HG03108 (cell line): ENCODE measurements around the gene SULF2.

ENCODE experiments used
- ATAC-seq: cut with Tn5 transposase; IDR thresholded peaks from one replicate; pipeline ENCODE4 v1.9.1; 2021; ENCODE audit warnings: moderate library complexity; ENCODE audit not compliant: unreplicated experiment

Gene SULF2

DNA sequence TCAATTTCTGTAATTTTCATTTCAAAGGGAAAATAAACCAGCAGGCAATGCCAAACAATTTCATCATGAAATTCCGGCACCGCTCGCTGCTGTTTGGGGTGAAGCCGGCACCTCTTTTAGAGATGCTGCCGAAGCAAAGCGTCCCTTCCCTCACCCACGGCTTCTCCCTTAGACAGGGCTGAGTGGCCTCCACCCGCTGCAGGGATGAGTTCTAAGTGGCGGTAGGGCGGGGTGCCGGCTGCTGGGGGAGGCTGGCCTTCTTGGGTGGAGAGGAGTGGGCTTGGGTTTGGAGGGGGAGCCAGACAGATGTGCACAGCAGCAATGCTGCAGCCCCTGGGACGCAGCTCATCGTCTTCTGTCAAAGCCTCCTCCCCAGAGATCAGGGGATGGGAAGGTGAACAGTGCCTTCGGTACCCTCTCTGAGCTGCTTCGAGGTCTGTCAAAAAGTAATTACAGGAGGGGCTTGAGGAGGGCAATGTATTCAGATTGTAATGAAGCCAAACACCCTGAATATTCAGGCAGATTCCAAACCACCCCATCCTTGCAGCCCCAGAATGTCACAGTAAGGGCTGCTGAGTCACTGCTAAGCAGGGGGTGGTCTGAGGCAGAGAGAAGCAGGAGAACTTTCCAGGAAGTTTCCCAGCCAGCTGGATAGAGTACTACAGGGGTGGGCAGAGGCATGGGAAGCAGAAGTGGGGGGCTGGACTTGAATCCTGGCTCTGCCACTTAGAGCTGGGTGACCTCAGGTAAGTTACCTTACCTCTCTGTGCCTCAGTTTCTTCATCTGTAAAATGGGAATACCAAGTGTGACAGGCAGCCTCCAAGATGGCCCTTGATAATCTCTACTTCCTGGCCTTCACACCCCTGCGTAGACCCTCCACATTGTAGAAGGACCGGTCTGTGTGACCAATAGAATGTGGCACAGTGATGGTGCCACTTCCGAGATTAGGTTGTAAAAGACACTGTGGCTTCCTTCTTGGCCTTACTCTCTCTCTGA lies 96.6 kb downstream of the SULF2 start:
- ATAC-seq, result no peak

DNA sequence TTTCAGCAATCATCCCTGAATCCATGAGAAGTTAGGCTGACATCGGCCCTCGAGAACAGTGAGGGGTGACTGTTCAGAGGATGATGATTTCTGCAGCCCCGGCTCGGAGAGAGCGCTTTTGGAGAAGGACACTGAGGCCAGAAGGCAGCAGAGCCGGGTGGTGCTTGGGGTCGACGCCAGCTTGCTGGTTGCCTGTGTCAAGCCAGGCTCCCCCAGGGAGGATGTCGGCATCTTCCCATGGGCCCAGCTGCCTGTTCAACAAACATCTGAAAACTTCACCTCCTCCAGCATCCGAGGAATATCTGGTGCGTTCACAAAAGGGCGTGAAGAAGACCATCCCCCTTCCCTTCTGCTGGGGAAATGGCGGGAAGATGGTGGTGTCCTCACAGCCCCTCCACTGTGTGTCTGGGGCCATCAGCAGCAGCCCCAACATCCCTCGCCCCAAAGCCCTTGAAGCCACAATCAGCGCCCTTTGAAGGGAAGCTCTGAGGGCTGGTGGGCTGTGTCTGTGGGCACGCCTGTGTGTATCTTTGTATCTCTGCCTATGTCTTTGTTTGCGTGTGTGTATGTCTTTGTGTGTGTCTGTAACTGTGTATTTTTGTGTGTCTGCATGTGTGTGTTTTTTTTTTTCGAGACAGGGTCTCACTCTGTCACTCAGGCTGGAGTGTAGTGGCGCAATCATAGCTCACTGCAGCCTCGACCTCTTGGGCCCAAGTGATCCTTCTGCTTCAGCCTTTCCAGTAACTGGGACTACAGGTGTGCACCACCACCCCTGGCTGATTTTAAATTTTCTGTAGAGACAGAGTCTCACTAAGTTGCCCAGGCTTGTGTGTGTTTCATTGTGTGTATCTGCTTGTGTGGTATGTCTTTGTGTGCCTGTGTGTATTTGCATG lies 97.9 kb downstream of the SULF2 start:
- no peak for ATAC-seq

DNA sequence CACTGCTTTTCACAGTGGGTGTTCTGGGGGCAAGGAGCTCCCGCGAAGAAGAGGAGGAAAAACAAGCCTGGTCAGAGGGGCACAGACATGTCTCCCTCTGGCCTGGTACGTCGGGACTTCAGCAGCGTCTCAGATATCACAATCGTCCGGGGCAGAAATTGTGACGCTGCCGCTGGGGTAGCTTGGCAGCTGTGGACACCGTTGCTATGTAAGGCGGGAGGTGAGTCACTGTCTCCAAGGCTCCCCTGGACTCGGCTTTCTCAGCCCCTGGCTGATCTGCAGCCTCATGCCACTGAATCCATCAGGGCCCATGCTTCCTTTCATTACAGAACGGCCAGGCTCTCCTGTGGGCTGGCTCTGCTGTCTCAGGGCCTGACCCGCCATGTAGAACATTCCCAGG lies 98.7 kb downstream of the SULF2 start:
- ATAC-seq, result no peak

DNA sequence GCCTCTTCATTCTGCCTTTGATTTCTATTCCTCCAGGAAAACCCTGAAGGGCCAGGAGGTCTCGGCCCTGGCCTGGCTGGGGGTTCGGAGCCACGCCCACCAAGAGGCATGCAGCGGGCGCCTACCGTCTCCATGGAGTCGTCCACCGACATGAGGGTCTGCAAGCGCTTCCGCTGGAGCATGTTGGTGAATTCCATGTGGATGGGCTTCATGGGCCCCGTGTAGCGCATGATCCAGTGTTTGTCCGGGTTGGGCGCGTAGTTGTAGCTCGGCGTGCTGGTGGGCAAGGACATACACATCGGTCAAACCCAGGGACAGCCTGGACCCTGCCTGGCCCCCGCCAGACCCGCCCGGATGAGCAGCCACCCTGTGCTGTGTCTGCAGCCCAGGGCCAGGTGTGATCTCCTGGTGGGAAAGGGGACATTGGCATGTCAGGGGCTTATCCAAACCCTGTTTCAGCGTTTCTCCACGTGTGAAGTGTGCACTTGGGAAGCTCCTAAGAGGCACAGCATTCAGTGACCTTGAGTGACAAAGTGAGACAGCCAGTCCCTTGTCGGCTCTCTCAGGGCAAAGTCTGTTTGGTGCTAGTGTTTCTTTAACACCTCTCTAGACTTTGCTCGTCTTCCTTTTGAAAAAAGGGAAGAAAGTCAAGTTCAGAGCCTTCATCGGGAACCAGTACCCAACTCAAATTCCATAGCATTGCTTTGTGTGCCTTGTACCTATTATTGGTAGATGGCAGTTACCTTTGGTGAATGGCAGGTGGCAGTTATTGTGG lies 100.8 kb downstream of the SULF2 start:
- no peak for ATAC-seq

DNA sequence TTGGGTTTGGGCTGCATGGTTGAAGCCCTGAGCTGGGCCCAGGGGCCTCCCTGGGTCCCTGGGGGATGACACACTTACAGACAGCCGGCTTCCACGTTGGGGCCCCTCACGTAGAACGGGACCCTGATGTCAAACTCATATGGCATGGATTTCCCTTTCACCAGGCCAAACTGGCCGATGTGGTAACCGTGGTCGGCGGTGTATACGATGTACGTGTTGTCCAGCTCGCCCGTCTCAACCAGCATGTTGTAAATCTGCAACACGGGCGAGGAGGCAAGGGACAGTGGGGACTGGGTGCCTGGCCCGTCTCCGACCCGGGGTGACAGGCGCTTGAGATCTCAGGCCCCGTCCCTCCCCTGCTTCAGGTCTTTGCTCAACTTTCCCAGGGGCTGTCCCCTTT lies 102.4 kb downstream of the SULF2 start:
- ATAC-seq, result no peak

DNA sequence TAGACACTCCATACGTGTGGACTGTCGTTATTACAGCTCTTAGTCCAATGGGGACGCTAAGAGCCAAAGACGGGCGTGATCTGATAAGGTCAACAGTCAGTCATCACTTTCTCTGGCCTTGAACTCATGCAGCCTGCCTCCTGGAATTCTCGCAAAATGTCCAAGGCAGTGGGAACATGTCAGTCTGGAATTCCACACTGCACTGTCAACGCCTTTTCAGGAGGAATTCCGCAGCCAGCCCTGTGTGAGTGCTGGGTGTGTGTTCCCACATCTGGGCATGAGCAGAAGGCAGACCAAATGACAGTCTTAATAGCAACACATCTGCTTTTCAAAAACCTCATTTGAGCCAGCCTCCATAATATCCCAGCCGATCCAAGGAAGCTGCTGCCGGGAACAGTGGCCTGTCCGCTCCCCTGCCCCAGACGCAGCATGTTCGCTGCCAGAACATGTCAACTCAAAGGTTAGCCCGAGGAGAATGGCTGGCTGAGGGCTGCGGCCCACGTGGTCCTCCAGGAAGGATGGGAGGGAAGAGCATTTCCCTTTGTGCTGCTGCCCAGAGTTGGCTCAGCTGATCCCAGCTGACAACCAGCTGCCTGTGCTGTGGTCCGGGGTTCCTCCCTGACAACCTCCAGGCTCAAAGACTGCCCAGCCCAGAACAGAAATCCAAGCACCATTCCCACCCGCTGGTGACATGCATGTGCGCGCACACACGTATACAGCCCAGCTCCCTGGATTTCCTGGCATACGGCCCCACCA lies 103.1 kb downstream of the SULF2 start:
- no peak for ATAC-seq

DNA sequence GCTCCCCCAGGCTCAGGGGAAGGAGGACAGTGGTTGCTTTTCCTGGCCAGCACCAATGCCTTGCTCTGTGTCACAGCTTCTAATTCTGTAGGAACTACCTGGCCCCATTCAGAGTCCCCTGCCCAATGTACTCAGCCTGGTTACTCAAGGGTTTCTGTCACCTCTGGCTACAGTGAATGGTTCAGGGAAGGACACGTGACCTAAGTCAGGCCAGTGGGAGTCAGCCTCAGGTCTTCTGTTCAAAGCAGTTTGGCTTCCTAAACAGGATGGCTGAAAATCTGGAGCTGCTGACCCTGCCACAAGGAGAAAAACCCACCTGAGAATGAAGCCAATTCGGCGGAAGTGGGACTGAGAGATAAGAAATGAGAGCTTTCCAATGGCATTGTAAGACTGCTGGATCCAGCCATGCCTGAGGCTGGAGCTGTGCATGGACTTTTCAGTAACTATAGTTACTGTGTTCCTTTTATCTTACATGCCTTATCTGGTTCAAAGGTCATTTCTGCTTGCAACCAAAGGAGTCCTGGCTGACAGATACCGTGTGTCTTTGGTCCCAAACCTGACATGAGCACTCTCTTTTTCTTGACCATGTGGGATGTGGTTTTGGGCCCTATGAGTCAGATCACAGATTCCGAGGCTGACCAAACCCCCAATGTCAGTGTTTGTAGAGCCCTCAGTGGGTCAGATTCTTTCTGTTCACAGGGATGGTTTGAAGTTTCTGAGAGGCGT lies 104.3 kb downstream of the SULF2 start:
- ATAC-seq, result no peak

DNA sequence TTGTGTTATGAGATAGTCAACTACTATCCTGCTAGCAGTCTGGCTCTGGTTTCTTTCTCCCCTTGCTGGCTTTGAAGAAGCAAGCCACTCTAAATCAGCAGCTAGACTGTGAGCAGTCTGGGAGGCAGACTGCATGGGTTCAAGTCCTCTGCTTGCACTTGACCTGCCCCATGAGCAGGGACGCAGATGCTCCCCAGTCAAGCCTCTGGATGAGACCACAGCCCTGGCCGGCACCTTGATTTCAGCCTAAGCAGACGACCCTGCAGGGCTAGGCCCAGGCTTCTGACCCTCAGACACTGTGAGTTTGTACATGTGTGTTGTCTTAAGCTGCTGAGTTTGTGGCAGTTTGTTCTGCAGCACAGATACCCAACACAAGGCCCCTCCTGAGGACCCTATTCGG lies 105.8 kb downstream of the SULF2 start:
- ATAC-seq, result no peak

DNA sequence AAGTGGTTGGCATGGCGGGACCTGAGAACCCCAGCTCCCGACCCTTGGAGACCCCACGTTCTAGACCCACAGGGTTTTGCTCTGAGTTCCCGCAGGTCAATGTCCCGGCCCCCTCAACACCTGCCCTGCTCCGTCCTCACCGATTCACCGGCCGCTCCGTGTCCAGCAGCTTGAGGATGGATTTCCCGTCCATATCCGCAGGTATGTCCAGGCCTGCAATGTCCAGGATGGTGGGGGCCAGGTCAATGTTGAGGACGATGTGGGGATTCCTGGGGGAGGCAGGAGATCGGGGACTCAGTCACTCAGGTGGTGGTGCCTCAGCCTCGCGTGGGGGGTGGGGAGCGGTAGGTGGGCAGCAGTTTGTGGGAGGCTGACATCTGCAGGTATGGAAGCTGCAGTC lies 106.7 kb downstream of the SULF2 start:
- no peak for ATAC-seq

DNA sequence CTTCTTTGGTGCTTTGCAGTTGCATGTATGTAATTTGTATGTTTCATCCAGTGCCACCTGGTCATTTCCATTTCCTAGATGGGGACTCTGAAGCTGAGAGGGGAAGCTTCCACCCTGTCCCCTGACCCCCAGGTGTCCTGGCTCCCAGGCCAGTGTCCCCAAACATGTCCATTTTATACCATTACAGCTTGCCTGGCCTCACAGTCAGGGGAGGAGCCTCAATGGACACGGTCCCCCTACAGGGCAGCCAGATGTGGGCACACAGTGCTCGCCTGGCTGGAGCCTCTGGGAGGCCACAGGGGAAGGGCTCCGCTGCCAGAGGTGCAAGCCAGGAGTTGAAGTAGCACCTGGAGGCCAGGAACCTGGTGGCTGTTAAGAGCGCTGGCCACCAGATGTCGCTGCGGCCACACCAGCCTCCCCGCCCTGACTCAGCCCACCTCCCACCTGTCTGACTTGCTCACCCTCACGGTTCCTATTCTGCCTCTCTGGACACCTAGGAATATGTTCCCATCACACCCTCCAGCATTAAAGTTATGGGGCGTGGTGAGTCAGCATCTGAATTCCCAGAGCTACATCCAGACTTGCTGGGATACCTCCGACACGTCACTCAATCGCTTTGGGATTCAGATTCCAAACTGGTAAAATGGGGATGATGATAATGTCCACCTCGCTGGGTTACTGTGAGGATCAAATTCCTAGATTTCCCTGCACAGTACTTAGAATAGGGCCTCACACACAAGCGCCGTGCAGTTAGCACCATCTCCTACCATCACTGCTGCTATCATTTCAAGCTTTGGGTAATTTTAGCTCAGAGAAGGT lies 107.4 kb downstream of the SULF2 start:
- ATAC-seq, result no peak

DNA sequence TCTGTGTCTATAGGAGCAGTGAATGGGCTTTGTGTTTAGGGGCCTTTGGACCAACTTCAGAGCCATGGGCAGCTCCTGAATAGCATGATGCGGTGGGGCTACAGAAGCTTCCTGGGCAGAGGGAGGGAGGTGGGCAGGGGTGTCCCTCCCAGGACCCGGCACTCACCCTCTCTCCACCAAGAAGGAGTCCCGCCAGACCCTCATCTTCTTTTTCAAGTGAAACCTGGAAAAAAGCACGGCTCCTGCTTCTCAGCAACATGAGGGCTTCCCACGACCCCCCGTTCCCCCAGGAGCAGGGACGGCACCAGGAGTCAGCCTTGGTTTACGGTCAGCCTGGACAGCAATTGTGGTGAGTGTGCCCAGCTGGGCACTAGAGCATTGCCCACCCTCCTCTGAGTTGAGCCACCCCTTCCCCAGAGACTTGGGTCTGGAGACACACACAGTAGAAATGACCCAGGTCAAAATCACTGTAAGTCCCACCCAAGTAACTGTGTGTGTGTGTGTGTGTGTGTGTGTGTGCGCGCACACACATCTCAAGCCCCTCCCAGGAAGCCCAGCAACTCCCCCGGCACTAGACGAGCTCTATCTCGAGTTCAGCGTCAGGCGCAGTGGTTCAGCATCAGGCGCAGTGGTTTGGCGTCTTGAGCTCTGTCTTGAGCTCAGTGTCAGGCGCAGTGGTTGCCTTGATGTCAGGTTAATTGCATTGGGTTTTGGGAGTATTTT lies 108.2 kb downstream of the SULF2 start:
- ATAC-seq, result no peak

DNA sequence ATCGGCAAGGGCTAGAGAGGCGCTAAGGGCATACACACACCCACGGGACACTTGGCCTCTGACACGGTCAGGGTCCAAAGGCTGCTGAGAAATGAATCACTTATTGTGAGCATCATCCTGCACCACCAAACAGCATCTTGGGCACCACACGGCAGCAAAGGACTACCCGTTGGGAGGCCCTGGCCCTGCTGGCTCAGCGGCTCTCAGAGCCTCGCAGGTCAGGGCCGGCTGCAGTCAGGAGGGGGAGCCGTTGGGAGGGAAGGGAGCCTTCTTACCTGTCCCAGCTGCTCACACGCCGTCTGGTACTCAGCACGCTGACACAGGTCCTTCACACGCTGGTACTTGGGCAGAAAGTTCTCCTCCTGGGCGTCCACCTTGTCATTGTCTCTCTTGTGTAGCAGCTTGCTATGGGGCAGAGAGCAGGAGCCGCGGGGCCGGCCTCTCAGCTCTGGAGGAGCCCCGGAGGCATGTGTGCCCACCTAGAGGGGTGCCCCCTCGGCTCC lies 109.0 kb downstream of the SULF2 start:
- no peak for ATAC-seq

DNA sequence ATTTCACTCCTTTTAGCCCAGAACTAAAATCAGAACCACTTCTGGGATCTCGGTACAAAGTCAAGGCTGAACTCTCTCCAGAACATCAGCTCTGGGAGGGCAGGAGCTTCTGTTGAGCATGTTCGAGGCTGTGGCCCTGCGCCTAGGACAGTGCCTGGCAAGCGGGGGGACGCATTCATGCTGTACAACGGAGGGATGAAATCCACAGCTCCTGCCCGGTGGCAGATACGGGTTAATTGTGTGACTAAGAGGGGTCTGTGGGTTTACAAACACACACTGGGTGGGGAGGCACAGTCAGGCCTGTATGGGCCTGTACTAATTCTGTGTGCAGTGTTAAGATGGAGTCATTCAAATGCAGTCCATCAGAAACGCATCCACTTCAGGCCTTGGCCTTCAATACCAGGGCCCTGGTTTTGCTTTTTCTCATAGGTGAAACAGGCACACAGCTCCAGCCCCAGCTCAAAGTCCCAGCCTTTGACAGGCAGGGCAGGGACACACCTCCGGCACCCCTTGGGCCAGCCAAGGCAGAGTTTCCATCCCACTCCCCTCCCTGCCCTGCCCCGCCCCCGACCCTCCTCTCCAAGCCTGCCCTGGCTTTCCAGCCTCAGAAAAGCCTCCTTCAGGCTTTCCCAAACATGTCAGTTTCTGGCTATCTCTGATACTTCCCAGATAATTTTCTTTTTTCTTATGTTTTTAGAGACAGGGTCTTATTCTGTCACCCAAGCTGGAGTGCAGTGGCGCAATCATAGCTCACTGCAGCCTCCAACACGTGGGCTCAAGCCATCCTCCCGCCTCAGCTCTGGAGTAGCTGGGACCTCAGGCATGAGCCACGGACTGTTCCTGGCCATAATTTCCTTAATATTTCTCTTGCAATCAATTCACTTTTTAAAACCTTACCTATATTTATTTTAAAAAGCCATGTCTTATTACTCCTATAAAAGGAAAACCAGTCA lies 109.8 kb downstream of the SULF2 start:
- no peak for ATAC-seq

DNA sequence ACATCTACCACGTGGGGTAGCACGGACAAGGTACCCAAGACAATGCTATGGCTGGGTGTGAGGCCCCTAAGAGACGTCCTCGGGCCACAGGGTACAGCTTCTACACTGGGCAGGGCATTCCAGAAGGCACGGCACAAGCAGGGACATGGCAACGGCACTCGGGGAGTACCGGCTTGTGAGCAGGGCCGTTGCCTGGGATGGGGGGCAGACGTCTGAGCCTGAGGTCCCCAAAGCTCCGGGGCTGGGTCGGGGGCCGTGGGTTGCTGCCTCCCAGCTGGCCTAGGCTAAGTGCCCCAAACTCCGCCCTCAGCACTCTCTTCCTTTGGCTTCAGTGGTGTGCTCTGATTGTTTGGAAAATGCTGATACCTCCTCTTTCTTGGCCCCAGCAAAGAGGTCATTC lies 110.6 kb downstream of the SULF2 start:
- ATAC-seq, result no peak

DNA sequence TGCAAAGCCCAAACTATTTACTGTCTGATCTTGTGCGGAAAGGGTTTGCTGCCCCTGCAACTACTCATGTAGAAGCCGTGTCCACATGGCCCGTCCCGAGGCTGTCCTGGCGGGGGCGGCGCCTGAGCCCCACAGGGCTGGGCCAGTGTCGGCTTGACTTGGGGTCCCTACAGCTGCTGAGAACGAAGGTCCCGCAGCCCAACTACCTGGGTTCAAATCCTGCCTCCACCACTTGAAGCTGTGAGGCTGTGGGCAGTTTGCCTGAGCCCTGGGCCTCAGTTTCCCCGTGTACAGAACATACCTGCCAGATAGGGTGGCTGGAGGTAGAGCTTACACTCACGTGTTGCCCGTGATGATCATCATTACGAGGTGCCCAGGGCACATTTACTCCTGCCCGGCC lies 111.1 kb downstream of the SULF2 start:
- ATAC-seq, result no peak

DNA sequence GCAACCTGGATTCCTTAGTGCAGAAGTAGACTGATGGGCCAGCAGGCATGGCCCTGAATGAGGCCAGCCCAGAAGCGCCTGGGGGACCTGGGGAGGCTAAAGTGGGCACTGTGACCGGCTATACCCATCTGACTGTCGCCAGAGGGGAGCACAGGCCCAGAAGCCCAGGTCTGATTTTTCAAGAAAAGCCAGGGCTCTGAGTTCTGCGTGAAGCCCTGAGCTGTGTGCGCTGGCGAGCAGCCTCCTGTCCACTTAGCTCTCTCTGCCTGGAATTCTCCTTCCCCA lies 111.7 kb downstream of the SULF2 start:
- ATAC-seq, result no peak
